ENCODE data around the gene CGB5.
A peak's percentile ranks its signal among the peaks of the same experiment; 100 is the strongest.

The CGB5 gene

DNA sequence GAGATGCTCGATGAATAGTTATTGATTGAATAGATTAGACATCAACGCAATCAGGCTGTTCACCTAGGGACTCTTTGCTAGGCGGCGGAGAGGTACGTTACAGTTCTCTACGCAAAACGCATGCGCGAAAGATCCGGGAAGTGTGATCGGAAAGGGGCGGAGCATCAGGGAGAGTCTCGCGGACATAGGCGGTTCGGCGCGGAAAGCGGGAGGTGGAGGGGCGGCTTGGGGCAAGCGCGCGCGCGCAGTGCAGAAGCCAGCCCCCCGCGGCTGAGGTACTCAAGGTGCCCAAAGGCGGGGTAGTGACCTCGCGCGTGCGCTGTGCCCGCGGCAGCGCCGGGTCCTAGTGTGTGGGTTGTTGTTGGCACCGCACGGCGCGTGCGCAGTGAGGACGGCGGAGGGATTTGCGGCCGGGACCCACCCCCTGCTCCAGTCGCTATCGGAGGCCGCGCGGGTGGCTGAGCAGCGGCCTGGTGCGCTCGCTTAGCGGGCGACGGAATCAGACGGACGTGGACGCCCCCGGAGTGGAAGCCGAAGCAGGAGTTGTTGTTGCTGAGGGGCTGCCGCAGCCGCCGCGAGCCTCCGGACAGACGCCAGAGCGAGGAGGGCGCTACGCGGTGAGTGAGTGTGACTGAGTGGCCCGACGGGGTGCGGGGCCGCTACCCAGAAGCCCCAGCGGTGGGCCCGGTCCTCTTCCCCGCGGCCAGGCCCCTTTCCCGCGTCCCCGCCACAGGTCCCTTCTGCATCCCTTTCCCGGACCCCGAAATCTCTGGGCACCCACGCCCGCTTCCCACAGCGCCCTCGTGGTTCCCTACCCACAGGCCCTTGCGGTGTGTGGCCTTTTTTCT, 41.6 kb downstream of the CGB5 start, which contains the start of gene SNRNP70 (continued):
- TF ChIP-seq ZSCAN16 (tag by site-specific recombination; IDR thresholded peaks at IDR 0.05) = peak; percentile 67; the same call in 1 of the 2 replicates
- TF ChIP-seq ZNF16 (tag by site-specific recombination; IDR thresholded peaks at IDR 0.05; ENCODE audit: low read depth) = no peak
- TF ChIP-seq BCL11A (tag by site-specific recombination; IDR thresholded peaks at IDR 0.05; ENCODE audit: low read depth) = 0 out of 2 replicates have a peak, but pooled peaks have one; percentile 10
- TF ChIP-seq, protein P1, sequence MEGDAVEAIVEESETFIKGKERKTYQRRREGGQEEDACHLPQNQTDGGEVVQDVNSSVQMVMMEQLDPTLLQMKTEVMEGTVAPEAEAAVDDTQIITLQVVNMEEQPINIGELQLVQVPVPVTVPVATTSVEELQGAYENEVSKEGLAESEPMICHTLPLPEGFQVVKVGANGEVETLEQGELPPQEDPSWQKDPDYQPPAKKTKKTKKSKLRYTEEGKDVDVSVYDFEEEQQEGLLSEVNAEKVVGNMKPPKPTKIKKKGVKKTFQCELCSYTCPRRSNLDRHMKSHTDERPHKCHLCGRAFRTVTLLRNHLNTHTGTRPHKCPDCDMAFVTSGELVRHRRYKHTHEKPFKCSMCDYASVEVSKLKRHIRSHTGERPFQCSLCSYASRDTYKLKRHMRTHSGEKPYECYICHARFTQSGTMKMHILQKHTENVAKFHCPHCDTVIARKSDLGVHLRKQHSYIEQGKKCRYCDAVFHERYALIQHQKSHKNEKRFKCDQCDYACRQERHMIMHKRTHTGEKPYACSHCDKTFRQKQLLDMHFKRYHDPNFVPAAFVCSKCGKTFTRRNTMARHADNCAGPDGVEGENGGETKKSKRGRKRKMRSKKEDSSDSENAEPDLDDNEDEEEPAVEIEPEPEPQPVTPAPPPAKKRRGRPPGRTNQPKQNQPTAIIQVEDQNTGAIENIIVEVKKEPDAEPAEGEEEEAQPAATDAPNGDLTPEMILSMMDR (tag by site-specific recombination; IDR thresholded peaks at IDR 0.05) = peak; percentile 65; the same call in 1 of the 2 replicates
- TF ChIP-seq, protein P2, sequence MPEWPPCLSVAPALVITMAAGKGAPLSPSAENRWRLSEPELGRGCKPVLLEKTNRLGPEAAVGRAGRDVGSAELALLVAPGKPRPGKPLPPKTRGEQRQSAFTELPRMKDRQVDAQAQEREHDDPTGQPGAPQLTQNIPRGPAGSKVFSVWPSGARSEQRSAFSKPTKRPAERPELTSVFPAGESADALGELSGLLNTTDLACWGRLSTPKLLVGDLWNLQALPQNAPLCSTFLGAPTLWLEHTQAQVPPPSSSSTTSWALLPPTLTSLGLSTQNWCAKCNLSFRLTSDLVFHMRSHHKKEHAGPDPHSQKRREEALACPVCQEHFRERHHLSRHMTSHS (tag by site-specific recombination; IDR thresholded peaks at IDR 0.05) = no peak; the same call in 1 of the 2 replicates
- peak; percentile 27; the same call in 1 of the 2 replicates for TF ChIP-seq GFI1B (tag by site-specific recombination; IDR thresholded peaks at IDR 0.05)
- TF ChIP-seq TRIM28 (IDR thresholded peaks at IDR 0.05; ENCODE audit: borderline replicate concordance, low read length) = 0 out of 2 replicates have a peak, but pooled peaks have one; percentile 32
- peak; percentile 92 for TF ChIP-seq OVOL3 (tag by site-specific recombination; IDR thresholded peaks at IDR 0.05)
- no peak for TF ChIP-seq ZNF211 (tag by site-specific recombination; IDR thresholded peaks at IDR 0.05; ENCODE audit: low read depth)

DNA sequence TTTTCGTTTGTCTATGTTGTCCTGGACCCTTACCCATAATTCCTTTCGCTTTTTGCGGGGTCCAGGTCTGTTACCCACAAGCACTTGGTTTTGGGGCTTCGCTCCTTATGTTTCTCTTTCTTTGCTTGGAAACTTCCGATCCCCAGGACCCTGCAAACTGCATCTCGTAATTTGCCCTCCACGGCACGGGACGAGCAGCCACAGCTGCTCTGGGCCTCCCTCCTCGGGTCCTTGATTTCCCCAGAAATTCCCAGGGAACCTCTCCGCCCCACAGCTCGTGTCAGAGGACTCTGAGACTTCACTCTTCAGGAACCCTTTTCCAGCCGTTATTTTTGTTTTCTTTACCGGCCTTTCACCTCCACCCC, 42.2 kb downstream of the CGB5 start:
- Histone ChIP-seq H3K4me3 (ENCODE audit: low read depth, low read length) (peak overlapping the region; percentile 89), H3K9me3 (ENCODE audit: control insufficient read depth, insufficient read depth, low read depth, low read length) (no peaks in the 10 kb centered on the region), H3K4me1 (ENCODE audit: control insufficient read depth, insufficient read depth, low read length) (peaks cover 5% of the 10 kb centered on the region; the same call in 1 of the 2 replicates), H3K36me3 (ENCODE audit: control insufficient read depth in 2 of 2, insufficient read depth in 1 of 2, low read length in 2 of 2) (peaks cover 42 to 45% of the 10 kb centered on the region in 2 experiments), H3K27ac (ENCODE audit: extremely low read depth, low read depth, low read length) (peak overlapping the region; percentile 92)
- TF ChIP-seq, protein P3, sequence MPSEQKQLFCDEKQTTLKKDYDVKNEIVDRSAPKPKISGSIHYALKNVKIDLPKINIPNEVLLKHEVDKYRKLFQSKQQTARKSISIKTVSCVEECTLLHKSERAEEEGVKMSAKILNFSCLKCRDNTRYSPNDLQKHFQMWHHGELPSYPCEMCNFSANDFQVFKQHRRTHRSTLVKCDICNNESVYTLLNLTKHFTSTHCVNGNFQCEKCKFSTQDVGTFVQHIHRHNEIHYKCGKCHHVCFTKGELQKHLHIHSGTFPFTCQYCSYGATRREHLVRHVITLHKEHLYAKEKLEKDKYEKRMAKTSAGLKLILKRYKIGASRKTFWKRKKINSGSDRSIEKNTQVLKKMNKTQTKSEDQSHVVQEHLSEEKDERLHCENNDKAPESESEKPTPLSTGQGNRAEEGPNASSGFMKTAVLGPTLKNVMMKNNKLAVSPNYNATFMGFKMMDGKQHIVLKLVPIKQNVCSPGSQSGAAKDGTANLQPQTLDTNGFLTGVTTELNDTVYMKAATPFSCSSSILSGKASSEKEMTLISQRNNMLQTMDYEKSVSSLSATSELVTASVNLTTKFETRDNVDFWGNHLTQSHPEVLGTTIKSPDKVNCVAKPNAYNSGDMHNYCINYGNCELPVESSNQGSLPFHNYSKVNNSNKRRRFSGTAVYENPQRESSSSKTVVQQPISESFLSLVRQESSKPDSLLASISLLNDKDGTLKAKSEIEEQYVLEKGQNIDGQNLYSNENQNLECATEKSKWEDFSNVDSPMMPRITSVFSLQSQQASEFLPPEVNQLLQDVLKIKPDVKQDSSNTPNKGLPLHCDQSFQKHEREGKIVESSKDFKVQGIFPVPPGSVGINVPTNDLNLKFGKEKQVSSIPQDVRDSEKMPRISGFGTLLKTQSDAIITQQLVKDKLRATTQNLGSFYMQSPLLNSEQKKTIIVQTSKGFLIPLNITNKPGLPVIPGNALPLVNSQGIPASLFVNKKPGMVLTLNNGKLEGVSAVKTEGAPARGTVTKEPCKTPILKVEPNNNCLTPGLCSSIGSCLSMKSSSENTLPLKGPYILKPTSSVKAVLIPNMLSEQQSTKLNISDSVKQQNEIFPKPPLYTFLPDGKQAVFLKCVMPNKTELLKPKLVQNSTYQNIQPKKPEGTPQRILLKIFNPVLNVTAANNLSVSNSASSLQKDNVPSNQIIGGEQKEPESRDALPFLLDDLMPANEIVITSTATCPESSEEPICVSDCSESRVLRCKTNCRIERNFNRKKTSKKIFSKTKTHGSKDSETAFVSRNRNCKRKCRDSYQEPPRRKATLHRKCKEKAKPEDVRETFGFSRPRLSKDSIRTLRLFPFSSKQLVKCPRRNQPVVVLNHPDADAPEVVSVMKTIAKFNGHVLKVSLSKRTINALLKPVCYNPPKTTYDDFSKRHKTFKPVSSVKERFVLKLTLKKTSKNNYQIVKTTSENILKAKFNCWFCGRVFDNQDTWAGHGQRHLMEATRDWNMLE (tag by site-specific recombination; conservative IDR thresholded peaks at IDR 0.05; ENCODE audit: low read depth) = no peak
- TF ChIP-seq, protein P4, sequence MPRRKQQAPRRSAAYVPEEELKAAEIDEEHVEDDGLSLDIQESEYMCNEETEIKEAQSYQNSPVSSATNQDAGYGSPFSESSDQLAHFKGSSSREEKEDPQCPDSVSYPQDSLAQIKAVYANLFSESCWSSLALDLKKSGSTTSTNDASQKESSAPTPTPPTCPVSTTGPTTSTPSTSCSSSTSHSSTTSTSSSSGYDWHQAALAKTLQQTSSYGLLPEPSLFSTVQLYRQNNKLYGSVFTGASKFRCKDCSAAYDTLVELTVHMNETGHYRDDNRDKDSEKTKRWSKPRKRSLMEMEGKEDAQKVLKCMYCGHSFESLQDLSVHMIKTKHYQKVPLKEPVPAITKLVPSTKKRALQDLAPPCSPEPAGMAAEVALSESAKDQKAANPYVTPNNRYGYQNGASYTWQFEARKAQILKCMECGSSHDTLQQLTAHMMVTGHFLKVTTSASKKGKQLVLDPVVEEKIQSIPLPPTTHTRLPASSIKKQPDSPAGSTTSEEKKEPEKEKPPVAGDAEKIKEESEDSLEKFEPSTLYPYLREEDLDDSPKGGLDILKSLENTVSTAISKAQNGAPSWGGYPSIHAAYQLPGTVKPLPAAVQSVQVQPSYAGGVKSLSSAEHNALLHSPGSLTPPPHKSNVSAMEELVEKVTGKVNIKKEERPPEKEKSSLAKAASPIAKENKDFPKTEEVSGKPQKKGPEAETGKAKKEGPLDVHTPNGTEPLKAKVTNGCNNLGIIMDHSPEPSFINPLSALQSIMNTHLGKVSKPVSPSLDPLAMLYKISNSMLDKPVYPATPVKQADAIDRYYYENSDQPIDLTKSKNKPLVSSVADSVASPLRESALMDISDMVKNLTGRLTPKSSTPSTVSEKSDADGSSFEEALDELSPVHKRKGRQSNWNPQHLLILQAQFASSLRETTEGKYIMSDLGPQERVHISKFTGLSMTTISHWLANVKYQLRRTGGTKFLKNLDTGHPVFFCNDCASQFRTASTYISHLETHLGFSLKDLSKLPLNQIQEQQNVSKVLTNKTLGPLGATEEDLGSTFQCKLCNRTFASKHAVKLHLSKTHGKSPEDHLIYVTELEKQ (tag by site-specific recombination; IDR thresholded peaks at IDR 0.05; ENCODE audit: borderline replicate concordance) = no peak
- TF ChIP-seq ZNF621 (tag by site-specific recombination; IDR thresholded peaks at IDR 0.05) (no peak), ZNF133 (tag by site-specific recombination; IDR thresholded peaks at IDR 0.05) (0 out of 2 replicates have a peak, but pooled peaks have one; percentile 6)
- POLR2A ChIA-PET = interaction anchor here (0.6 to 1.2 kb wide), 3 partner anchors 10 to 92 kb away, joined by 3 read pairs; partner anchors contain the start of genes GYS1 and RUVBL2
- CTCF ChIA-PET = interaction anchor here (0.6 to 4.0 kb wide), 3 partner anchors 12 to 38 kb away, joined by 3 to 36 read pairs (median 4); no protein-coding TSS in a partner anchor
